Endometrium (tissue), 2 donors: ENCODE results near the gene ZNF511.

ENCODE experiments used
- FAIRE-seq: peaks from 2 replicates; lab custom pipeline; 2012; peaks lifted over from hg19 to GRCh38; lab: Jason Lieb, UNC
- donor health status: control.
- donor health status: control.

The ZNF511 gene

DNA sequence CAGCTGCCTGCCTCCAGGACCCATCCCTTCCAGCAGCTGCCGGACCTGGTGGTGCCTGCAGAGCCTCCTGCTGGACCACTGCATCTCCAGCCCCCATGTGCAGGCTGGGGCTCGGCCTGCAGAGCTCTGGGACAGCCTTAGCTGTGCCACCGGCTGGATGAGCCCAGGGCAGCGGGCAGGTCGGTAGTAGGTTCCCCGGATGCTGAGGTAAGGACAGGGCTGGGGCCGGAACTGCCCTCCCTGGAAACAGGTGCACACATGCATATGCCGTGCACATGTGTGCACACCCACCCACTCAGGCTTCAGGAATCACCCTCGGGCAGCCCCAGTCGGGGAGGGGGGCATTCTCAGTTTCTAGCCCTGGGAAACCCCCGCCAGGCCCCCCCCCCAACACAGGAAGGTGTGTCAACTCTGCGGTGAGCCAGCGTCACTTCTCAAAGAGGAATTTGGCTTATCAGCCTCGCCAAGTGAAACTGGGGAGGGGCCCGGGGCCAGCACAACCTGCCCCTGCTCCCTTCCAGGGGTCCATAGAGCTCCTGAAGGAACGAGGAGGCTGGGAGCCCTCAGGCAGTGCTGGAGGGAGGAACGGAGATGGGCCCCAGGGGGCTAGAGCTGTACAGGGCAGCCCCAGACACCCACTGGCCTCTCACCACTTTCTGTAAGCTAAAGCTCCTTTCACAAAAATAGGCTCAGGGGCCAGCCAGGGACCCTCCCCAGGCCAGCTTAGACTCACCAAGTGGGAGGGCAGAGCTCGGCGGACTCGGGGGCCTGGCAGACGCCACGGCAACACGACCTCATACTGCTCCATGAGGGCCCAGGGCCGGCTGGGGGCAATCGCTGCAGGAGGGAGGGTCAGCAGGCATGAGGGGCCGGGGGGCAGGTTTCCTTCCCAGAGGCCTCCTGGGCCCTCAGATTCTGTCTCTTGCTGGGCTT, 33.7 kb upstream of the ZNF511 start:
- FAIRE-seq = no peak

DNA sequence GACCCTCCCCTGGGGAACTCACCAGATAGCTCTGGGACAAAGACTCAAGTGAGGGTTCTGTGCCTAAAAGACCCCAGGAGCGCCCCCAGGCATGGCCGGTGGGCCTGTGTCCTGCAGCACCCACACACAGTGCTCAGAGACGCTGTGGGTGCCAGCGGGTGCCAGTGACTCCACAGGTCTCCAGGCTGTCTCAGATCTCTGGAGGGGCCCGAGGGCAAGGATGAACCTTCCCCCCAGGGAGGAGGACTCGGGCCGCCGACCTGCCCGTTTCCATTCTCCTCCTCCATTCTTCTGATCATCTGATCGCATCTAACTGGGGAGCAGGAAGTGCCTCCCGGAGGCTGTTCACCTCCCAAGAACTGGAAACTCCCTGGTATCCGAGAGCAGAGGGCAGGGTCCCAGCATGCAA, 33.0 kb upstream of the ZNF511 start:
- no peak for FAIRE-seq

DNA sequence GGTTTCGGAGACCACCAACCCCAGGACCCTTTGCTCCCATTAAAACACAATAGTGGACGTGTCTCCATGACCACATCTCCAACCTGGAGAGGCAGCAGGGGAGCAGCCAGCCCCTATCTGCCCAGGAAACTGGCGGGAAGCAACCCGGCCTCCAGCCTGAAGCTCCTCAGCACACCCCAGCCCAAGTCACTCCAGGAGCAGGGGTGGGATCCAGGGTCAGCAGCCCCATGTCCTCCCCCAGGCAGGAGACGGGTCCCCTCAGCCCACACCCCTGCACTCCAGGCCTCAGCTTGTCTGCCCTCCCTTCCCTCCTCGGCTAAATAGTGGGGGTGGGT, 32.6 kb upstream of the ZNF511 start:
- FAIRE-seq = no peak

DNA sequence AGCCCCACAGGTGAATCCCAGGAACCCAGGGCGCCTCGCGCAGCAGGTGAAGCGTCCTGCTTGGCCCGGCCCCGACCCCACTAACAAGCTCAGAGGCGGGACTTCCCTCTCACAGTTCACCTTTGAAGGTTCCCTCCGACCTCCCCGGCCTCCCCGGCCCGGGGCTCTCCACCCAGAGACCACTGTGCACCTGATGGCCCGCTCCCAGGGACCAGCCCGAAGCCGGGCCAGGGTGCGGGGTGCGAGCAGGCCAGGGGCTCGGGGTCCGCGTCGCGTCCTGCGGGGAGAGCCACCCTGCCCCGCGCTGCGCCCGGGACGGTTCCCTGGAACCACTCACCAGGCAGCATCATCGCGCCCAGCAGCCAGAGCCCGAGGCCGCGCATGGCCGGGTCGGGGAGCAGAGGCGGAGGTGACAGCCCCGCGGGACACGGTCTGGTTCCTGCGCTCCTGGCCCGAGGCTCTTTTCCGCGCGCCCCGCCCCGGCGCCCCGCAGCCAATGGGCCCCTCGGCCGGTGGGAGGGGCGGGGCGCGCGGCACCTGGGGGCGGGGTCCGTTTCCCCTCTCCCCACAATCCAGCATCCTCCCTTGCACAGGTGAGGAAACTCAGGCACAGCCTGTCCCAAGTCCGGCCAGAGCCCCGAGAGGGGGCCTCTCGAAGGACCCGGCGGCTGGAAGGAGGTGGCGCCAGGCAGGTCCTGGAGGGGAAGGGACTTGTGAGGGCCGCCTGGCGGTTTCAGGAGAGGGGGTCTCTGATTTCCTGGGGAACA, 32.1 kb upstream of the ZNF511 start, which contains the start of gene ADAM8:
Gene ADAM8, minus strand, starts transcription at position 434 of the 767 bp plus-strand sequence. Its CDS starts 51 bp downstream, at position 383.
- no peak for FAIRE-seq

DNA sequence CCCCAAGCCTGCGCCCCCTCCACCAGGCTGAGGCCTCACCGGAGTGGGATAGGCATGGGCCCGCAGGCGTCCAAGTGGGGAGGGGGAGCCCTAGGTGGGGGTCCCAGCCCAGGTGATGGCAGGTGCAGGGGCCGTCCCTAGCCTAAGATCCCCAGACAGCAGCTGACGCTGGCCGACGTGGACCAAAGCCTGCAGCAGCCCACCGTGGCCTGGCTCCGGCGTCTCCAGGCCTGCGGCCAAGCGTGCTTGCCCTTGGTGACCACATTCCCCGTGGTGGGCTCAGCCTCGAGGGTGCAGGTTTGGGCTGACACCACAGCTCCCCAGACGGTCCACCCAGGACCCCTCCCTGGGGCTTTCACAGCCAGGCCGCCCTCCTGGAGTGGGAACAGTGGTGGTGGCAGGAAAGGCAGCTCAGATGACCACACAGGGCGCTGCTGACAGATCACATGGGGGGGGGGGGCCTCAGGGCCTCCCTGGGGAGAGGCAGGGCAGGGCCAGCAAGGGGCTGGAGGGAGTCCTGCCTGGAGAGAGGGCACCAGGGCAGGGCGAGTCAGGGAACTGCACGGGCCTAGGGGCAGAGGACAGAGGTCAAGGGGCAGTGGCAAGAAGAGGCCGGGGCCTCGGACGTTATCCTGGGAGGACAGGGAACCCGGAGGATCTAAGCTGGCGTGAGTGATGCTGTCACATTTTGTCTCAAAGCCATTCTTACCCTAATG, 31.3 kb upstream of the ZNF511 start:
- FAIRE-seq = no peak

DNA sequence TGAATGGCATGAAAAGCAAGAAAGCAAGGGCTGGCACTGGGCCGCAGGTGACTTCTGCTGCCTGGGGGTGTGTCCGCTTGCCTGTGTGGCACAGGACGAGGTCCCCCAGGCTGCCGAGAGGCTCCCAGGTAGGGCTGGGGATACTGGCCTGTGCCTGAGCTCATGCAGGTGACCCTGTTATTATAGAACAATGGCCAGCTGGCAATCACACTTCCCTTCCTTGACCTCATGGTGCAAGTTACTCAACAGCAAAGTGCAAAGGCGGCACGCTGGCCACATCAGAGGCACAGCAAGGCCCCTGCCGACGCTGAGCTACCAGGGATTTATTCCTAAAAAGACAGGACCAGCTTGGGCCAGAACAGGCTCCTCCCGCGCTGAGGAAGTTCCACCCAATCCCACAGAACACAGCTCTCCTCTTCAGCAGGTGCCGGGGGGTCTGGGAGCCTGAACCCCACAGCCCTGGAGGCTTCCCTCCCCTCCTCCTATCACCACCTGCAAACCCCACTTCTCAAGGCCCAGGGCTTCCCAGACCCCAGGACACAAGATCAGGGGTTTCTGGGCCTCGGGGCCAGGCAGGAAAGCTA, 30.6 kb upstream of the ZNF511 start:
- no peak for FAIRE-seq

DNA sequence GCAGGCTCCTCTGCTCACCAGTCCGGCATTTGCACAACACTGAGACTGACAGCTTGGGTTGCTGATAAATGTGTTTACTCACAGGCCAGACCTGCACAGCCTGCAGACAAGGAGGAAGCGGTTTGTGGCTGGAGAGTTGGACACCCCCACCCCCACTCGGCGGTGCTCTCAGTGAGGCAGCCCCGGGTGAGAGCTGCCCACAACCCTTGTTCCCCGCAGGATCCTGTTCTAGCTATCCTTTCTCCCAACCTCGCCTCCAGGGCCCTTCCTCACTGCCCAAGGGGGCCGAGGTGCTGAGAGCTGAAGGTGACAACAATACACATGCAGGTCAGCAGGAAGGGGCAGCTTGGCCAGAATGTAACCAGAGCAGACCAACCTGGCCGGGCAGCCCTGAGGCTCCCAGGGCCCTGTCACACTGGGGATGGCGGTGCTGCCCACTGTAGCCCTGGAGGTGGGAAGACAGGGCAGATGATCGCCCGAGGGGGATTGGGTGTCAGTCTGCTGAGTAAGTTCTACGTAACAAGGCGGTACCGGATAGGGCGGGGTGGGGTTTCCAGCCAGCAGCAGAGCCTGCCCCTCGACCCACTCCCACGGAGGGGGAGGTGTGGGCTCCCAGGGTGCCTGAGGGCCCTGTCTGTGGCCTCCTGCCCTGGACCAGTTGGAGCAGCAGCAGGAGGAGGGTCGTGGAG, 30.0 kb upstream of the ZNF511 start:
- no peak for FAIRE-seq

DNA sequence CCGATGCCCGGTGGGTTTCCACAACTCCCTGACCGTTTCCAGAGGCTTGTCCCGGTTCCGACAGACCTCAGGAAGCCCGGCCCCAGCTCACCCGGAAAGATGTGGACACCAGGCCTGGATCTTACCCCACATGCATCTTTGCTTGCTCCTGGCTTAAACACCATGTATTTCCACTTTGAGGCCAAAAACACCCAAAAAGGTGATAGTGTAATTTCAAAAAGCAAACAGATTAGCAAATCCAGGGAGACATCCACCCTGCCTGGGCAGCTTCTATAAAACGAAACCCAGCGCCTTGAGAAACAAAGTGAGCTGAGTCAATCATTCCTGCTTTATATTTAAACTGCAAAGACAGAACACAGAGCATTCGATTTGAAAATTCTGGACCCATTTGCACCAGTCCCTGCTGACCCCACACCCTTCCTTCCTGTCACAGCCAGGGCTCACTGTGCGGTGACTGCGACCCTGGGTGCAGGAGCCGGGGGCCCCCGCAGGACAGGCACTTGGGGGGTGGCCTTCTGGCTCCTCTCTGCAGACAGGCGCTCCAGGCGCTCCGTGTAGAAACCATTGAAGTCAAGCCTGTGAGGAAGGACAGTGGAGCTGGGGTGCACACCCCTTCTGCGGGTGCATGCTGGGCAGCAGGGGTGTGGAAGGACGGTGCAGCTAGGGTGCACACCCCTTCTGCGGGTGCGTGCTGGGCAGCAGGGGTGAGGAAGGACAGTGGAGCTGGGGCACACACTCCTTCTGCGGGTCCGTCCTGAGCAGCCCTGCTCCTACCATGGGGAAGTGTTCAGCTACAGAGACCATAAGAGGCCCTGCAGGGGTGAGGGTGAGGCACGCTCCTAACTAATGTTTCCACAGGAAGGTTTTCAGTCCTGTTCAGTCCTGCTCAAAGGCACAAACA, 29.1 kb upstream of the ZNF511 start:
- no peak for FAIRE-seq

DNA sequence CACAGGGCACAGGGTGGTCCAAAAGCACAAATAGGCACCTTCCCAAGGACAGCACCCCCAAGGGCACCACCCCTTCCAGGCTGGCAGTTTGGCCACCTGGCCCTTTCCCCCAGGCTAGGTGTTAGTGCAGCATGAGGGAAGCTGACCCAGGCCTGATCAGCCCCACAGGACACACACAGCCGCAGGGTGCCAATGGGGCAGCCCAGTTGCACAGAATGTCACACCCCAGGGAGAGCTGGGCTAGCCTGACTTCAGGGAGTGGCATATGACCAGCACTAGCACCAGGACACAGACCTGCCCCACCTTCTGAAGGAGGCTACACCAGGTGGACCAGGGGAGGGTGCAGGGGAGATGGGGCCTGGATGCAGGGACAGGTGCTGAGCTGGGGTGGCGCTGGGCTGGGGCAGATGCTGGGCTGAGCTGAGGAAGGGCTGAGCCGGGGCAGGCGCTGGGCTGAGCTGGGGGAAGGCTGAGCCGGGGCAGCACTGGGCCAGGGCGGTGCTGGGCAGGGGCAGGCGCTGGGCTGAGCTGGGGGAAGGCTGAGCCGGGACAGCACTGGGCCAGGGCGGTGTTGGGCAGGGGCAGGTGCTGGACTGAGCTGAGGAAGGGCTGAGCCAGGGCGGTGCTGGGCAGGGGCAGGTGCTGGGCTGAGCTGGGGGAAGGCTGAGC, 28.2 kb upstream of the ZNF511 start:
- FAIRE-seq = no peak

DNA sequence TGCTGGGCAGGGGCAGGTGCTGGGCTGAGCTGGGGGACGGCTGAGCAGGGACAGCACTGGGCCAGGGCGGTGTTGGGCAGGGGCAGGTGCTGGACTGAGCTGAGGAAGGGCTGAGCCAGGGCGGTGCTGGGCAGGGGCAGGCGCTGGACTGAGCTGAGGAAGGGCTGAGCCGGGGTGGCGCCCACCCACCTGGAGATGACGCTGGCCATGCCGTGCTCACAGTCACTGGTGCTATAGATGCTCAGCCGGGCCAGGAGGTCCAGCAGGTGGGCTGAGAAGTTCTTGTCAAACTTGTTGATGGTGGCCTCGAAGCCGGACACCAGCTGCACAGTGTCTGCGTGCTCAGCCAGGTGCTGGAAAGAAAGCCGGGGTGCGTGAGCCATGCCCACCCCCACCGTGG, 27.6 kb upstream of the ZNF511 start:
- FAIRE-seq = no peak

DNA sequence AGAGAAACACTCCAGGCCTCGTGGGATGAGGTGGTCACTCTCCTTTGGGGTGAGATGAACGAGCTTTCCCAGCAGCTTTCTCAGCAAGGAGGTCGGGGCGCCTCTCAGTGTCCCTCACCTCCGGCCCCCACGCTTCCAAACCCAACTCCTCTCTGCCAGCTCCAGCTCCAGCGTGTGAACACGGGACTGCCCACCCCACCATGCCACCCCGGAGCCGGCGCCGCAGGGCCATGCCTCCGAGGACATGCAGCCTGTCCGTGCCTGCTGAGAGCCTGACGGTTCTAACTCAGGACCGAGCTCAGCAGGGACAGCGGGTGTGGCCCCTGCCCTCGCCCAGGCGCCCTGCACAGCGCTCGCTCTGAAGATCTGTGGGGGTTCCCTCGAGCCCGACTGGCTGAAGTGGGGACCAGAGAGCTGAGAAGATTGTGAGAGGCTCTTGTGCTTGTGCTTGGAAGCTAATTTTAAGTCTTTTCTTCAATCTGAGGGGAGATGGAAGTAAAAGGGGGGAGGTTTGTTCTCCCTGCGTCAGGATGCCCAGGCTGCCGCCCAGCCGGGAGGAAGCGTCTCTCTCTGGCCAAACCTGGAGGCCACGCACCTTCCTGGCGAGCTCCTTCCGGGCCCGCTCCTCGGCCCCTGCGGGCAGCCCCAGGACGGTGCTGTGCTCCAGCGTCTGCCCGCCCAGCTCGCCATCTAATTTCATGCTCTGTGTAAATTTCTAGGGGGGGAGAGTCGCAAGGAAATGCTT, 26.9 kb upstream of the ZNF511 start:
- no peak for FAIRE-seq

DNA sequence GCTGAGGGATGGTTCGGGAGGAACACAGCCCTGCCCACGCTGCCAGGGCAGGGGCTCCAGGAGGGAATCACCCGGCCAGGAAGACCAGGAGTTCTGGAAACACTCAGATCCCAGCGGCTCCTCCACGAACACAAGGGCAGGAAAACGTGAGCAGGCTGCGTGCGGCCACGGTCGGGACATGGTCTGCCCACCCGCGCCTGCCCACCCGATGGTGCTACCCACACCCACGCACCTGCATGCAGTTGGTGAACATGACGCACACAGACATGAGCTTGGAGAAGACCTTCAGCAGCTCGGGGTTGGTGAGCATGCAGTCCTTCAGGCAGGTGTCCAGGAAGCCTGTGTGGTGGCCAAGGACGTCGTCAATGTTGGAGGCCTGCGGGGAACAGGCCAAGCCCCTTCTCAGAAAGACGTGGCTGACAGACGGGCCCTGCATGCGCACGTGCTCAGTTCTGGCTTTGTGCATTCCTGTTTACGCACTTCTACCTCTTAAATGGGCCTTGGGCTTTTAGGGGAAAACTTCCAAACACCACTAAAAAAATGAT, 25.8 kb upstream of the ZNF511 start:
- no peak for FAIRE-seq

DNA sequence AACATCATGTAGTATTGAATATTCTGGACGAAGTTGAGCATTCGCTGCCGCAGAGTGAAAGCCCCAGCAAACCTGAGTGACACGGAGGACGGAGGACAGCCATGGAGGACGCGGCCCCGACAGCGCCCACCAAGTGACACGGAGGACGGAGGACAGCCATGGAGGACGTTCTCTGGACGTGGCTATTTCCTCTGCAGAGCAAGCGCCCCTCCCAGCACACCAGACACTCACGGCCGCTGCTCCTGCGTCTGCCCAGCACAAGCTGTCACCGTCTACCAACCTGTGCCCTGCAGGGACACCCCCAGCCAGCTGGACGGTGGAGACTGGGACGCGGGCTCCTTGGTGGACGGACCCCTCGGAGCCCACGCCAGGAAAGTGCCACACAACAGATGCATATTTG, 24.8 kb upstream of the ZNF511 start:
- FAIRE-seq = no peak

DNA sequence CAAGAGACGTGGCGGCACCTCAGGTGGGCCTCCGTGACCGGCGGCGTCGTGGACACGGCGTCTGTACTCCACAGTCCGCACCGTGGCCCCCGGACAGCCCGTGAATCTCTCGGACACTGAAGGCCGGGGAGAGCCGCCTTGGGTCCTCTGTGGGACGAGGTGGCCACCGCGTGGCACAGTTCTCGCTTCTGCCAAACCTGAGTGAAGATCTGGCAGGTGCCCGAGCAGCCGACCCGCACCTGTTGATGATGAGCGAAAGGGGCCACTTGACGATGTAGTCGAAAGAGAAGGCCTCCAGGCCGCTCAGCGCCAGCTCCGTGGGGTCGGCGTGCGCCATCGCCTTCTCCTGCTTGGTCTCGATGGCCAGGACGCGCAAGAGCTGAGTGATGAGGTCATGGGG, 23.5 kb upstream of the ZNF511 start:
- no peak for FAIRE-seq

DNA sequence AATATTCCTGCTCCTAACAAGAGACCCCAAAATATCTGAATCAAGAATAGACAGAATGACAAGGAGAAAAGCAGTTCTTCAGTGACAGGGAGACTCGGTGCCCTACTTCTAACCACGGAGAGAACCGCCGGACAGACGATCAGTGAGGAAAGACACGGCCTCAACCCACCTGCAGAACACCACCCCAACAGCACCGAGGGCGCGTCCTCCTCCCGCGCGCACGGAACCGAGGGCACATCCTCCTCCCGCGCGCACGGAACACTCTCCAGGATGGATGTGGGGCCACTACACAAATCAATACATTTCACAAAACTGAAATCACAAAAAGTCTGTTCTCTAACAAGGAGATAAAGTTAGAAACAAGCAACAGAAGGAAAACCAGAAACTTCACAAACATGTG, 22.3 kb upstream of the ZNF511 start:
- FAIRE-seq = no peak

DNA sequence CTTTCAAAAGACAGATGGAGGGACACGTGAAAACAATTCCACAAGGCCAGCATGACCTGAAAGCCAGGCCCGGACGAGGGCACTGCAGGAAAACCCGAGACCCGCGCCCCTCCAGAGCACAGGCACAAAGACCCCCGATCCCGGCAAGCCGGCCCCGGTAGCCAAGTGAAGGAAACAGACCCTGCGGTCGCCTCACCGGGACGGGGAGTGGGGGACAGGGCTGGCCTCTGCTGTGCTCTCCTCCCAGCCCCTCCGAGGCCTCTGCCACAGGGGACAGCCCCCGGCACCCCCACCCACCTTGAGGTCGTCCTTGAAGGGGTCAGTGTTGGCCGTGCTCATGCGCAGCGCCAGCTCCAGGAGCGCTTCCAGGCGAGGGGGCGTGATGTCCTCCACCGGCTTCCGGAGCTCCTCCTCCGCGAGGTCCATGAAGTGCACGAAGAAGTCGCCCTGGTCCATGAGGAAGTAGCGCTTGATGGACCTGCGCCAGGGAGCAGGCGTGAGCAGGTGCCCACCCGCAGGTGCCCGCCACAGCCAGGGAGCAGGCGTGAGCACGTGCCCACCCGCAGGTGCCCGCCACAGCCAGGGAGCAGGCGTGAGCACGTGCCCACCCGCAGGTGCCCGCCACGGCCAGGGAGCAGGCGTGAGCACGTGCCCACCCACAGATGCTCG, 20.7 kb upstream of the ZNF511 start:
- no peak for FAIRE-seq

DNA sequence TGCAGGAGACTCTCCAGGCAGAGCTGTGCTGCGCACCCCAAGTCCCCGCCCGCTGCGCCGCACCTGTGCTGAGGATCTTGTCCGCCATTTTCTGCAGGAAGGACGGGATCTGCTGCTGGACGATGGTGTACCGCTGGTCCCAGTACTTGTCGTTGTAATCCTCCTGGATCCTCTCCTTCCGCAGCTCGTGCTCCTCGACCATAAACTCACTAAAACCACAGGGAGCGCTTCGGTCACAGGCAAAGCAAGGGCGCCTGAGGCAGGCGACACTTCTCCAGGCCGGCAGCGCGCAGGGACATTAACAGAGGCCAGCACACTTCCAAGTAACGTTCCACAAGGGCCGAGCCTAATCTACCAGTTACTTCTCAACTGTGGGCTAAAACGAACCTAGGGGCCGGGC, 19.0 kb upstream of the ZNF511 start:
- no peak for FAIRE-seq
